GM19351 (cell line): ENCODE measurements around the gene PDXP.
"Not testable (repeated sequence)": the region's sequence is repeated elsewhere in the genome, so short reads cannot be mapped to it uniquely, and the experiment has no call there.

Experiments
- ATAC-seq: cut with Tn5 transposase; IDR thresholded peaks from one replicate; pipeline ENCODE4 v1.9.1; 2021; ENCODE audit warnings: mild to moderate bottlenecking, moderate library complexity; ENCODE audit not compliant: unreplicated experiment

Gene PDXP

GRCh38 chr22:37696260-37696656 is 37.7 kb downstream of the PDXP start:
- not testable (repeated sequence) for ATAC-seq

GRCh38 chr22:37696657-37697537 is 38.4 kb downstream of the PDXP start, which contains the start of gene TRIOBP:
Gene TRIOBP (plus strand): TSS chr22:37697048. CDS start chr22:37701366, 4,318 bp downstream.
- ATAC-seq: peak; percentile 95

DNA sequence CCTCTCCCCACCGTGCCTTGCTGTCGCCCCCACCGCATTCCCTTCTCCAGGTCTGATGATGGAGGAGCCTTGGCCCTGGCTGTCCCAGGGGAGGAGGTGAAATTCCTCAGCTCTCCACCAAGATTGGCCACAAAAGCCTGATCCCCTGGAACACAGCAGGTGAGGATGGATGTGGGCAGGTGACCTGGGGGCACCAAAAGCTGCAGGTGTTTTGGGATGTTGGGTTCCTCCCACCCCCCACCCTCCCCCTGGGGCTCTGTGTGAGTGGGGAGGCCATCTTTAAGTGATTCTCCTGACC is 39.0 kb downstream of the PDXP start:
- no peak for ATAC-seq

DNA sequence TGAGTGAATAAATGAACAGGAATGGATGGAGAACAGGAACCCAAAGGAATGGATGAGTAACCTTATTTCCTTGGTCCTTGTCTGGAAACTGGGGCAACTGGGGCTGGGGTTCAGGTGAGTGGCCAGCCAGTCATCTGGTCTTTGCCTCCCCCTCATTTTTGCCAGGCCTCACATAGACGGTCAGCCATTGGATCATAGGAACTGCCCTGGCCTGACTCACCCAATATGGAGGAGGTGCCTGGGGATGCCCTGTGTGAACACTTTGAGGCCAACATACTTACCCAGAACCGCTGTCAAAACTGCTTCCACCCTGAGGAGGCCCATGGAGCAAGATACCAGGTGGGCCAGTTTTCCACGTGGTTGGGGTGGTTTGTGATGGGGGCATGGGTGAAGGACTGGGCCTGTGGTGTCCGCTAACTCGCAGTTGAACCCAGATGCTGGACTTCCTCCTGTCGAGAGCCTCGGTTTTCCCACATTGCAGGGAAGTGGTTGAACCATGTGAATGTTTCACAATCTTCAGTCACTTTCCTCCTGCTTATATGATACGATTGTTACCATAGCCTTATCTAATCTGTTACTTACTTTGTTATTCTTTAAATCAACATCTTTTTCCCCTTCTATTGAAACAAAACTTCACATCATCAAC is 42.7 kb downstream of the PDXP start:
- no peak for ATAC-seq

GRCh38 chr22:37703906-37704305 is 45.4 kb downstream of the PDXP start:
- no peak for ATAC-seq

DNA sequence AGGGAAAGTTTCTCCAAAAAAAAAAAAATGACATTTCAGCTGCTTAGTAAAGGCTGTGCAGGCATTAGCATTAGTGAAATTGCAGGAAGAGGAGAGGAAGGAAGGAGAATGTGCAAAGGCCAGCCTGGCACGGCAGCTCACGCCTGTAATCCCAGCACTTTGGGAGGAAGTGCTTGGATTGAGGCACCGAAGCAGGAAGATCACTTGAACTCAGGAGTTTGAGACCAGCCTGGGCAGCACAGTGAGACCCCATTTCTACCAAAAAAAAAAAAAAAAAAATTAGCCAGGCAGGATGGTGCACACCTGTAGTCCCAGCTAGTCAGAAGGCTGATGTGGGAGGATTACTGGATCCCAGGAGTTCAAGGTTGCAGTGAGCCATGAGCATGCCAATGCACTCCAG is 46.1 kb downstream of the PDXP start:
- no peak for ATAC-seq

GRCh38 chr22:37705205-37705604 is 46.7 kb downstream of the PDXP start:
- no peak for ATAC-seq

- no peak for ATAC-seq
These were observed 50.3 kb downstream of the PDXP start for GRCh38 chr22:37708580-37709444.

DNA sequence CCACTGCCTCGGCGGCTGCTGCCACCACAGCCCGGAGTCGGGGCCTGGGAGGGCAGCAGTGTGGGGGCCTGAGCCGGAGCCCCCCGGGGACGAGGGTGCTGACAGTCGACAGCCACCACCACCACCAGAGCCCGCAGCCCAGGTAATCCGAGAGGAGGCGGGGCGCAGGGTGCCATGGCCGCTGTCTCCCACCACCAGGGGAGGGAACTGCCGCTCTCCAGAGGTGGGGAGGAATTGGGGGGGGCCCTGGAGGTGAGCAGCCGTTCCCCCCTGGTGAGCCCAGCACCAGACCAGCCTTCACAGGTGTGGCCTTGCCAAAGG is 50.9 kb downstream of the PDXP start:
- ATAC-seq: no peak

GRCh38 chr22:37710675-37711074 is 52.2 kb downstream of the PDXP start:
- ATAC-seq: no peak

DNA sequence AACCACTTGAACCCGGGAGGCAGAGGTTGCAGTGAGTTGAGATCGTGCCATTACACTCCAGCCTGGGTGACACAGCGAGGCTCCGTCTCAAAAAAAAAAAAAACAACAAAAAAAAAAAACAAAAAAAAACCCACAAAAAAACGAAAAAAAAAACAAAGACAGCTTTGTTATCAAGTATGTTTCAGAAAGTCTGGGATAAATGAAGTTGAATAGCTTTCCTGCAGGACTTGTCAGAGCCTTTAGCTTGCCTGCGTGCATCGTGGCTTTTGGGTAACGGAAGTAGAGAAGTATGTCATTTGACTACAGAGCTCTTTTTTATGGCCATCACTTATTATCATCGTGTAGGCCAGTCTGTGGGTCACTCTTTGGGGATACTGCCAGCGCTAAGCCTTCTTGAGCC is 53.0 kb downstream of the PDXP start:
- no peak for ATAC-seq

- no peak for ATAC-seq
These were observed 55.2 kb downstream of the PDXP start for GRCh38 chr22:37713761-37714160.

DNA sequence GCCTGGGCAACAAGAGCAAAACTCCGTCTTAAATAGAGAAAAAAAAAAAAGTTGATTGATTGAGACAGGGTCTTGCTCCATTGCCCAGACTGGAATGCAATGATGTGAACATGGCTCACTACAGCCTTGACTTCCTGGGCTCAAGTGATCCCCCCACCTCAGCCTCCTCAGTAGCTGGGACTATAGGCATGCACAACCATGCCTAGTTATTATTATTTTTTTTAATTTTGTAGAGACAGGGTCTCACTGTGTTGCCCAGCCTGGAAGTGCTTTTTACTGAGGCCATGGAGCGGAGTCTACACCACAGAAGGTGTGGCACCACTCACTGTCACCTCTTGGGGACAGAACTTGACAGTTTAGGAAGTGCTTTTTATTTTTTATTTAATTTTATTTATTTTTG is 56.1 kb downstream of the PDXP start:
- ATAC-seq: no peak

GRCh38 chr22:37715760-37716159 is 57.2 kb downstream of the PDXP start:
- no peak for ATAC-seq
